Thyroid gland (tissue), 4 donors: ENCODE data around the gene NELL2. TPM values are rescaled to one million over a fixed set of nuclear protein-coding genes. Genes with fewer than 3 reads are reported as not detected.

Experiments used
- DNase-seq, 2 donors: peaks; one replicate each; pipeline ENCODE4 v3.0.0-alpha.2; 2019
- H3K27ac ChIP-seq, 3 donors: fragments of 200-600 bp; sonication (generic); 1 replicate in 2 of 3; 2 replicates in 1 of 3; pipeline ENCODE4 v1.5.1; 2016 to 2019; ENCODE audit warnings: mild to moderate bottlenecking in 1 of 3, moderate library complexity in 1 of 3
- H3K27me3 ChIP-seq: fragments of 200-600 bp; sonication (generic); one replicate; pipeline ENCODE4 v1.5.1; 2019
- H3K36me3 ChIP-seq, 2 donors: fragments of 200-600 bp; sonication (generic); one replicate each; pipeline ENCODE4 v1.5.1; 2016 to 2019
- H3K4me1 ChIP-seq, 2 donors: fragments of 200-600 bp; sonication (generic); one replicate each; pipeline ENCODE4 v1.5.1; 2017 to 2019
- H3K4me3 ChIP-seq, 3 donors: fragments of 200-600 bp; sonication (generic); replicated peaks in 1 of 3; 1 replicate in 2 of 3; 2 replicates in 1 of 3; pipeline ENCODE4 v1.5.1; 2016; ENCODE audit warnings: mild to moderate bottlenecking in 1 of 3
- H3K9me3 ChIP-seq: fragments of 200-600 bp; sonication (generic); one replicate; pipeline ENCODE4 v1.5.1; 2017
- CTCF ChIP-seq, 6 experiments: fragments of 200-600 bp in 3 of 6; fragments of 450-650 bp in 3 of 6; sonication (generic) in 3 of 6; IDR thresholded peaks; one replicate each; pipeline ENCODE4 v1.5.1; 2016 to 2019; ENCODE audit warnings: antibody characterized with exemption in 6 of 6, mild to moderate bottlenecking in 2 of 6, inconsistent platforms in 1 of 6, moderate library complexity in 1 of 6
- POLR2A ChIP-seq, 2 donors: fragments of 450-650 bp; IDR thresholded peaks; one replicate each; pipeline ENCODE4 v1.6.1; 2017; ENCODE audit warnings: antibody characterized with exemption in 2 of 2, mild to moderate bottlenecking in 2 of 2, moderate library complexity in 1 of 2
- WGBS, 2 donors: methylation state at CpG; one replicate each; pipeline ENCODE4 v1.1.5; 2017; 5-methylcytosine and 5-hydroxymethylcytosine counted together
- intact Hi-C: fragments of 100-400 bp; cut with DNase I; formaldehyde crosslinking; loops from one replicate; pipeline ENCODE4 v1.15.1; 2023
- total RNA-seq, 4 donors: library from RNA; depleted of rRNA; stranded (reverse); fragments of >200 nt; gene quantifications; one replicate each; pipeline ENCODE4 v1.2.3, GENCODE V29; 2016

The NELL2 gene
- total RNA-seq, 4 donors from 2014 or later = 22.2 to 32.0 (median 26.5) TPM

DNA sequence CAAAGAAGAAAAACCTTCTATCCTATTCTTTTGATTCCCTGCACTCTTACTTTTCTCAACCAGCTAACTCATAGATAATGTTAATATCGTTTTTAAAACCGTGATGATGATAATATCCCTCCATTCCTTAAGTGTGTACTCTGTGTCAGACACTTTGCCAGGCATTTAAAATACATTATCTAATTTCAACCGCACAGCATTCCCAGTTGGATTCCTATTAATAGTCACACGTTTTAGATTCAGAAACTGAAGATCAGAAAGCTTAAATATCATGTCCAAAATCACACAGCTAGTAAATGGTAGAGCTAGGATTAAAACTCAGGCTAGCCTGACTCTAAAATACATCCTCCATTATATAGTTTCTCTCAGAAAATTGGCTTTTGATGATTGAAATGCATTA, 366.0 kb downstream of the NELL2 start:
- Histone ChIP-seq H3K36me3 (no peaks in the 10 kb centered on the region), H3K27ac (peak overlapping the region in 1 of 3 donors; percentile 41), H3K4me1 (peaks cover 23 to 25% of the 10 kb centered on the region in 2 donors), H3K9me3 (no peaks in the 10 kb centered on the region), H3K27me3 (no peaks in the 10 kb centered on the region), H3K4me3 (no peak overlapping the region)
- no peak for DNase-seq
- intact Hi-C loops = no loop called here
- 77 to 79% methylated on average over 4 of the region's 4 CpGs for WGBS, 2 donors
- TF ChIP-seq POLR2A (IDR thresholded peaks at IDR 0.05) (no peak), CTCF (IDR thresholded peaks at IDR 0.05) (no peak)

DNA sequence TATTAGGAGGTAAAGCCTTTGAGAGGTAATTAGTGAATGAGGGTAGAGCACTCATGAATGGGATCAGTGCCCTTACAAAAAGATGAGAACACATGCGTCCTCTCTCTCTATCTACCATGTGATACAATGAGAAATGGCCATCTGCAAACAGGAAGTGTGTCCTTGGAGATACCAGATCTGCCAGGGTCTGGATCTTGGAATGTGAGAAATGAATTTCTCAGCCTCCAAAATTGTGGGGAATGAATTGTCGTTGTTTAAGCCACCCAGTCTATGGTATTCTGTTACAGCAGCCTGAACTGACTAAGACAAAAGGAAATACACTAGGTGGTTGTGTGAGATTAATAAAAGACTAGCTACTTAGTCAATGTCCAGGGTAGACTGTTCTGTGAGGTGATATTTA, 366.6 kb downstream of the NELL2 start:
- peaks cover 23 to 25% of the 10 kb centered on the region in 2 donors for H3K4me1 ChIP-seq
- intact Hi-C loops = no loop called here
- no peaks in the 10 kb centered on the region for H3K36me3 ChIP-seq
- H3K9me3 ChIP-seq = no peaks in the 10 kb centered on the region
- 56 to 77% methylated on average over 2 of the region's 2 CpGs for WGBS, 2 donors
- H3K27ac ChIP-seq = no peak overlapping the region
- no peak for DNase-seq
- no peak for TF ChIP-seq CTCF (IDR thresholded peaks at IDR 0.05)
- H3K4me3 ChIP-seq = no peak overlapping the region
- H3K27me3 ChIP-seq = no peaks in the 10 kb centered on the region

DNA sequence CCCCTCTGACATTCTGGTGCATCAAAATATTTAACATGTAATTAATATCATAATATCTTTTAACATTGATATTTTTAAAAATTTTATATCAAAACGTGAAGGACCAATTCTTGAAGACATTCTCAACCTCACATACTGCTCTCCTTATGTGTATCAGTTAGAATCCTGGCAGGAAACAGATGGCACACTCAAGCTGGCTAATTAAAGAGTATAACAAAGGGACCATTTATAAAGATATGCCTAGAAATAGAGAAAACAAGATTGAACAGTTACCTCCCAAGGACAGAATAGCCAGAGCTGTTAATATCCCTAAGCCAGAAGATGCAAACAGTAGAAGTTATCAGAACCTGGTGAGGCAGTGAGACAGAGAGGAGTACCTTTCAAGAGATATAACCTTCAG, 368.7 kb downstream of the NELL2 start:
- Histone ChIP-seq H3K36me3 (no peaks in the 10 kb centered on the region), H3K4me3 (no peak overlapping the region), H3K9me3 (no peaks in the 10 kb centered on the region), H3K4me1 (peaks cover 23 to 25% of the 10 kb centered on the region in 2 donors), H3K27ac (no peak overlapping the region), H3K27me3 (no peaks in the 10 kb centered on the region)
- TF ChIP-seq CTCF (IDR thresholded peaks at IDR 0.05) (no peak), POLR2A (IDR thresholded peaks at IDR 0.05) (no peak)
- intact Hi-C loops = no loop called here
- DNase-seq = no peak
- 65 to 68% methylated on average over 1 of the region's 1 CpG for WGBS, 2 donors

DNA sequence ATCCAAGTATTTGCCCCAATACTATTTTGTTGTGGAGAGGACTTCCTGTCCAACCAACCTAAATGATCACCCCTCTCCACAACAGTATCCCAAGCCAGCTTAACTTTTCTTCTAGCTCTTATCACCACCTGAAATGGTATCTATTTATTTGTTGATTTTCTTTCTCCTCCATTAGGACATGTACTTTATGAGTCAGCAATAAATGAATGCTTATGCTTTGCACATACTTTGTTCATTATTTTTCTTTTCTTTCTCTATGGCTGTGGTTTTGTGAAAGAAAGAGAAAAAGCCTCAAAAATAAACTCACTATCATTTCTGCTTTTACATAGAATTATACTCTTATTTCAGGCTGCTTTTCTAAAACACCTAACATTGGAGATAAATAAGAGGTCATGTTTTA, 371.3 kb downstream of the NELL2 start:
- H3K9me3 ChIP-seq = no peaks in the 10 kb centered on the region
- DNase-seq = no peak
- intact Hi-C loops = no loop called here
- H3K27ac ChIP-seq = no peak overlapping the region
- H3K36me3 ChIP-seq = no peaks in the 10 kb centered on the region
- TF ChIP-seq CTCF (IDR thresholded peaks at IDR 0.05) (no peak), POLR2A (IDR thresholded peaks at IDR 0.05) (no peak)
- no peaks in the 10 kb centered on the region for H3K27me3 ChIP-seq
- no peak overlapping the region for H3K4me3 ChIP-seq
- peaks cover 12 to 19% of the 10 kb centered on the region in 2 donors for H3K4me1 ChIP-seq

DNA sequence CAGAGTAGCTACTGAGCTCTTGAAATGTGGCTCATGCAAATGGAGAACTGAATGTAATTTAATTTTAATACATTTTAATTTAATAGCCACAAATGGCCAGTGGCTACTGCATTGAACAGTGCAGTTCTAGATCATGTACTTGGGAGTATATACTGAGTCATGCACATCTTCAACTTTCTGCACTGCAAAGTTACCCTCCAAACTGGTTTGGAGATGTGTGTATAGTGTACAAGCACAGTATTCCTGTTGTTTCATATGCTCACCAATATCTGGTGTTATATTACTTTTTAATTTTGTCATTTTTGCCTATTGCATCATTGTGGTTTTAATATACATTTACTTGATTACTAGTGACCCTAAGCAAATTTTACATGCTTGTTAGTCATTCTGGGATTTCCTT, 372.8 kb downstream of the NELL2 start:
- intact Hi-C loops = no loop called here
- Histone ChIP-seq H3K4me1 (peaks cover under 1 to 4% of the 10 kb centered on the region in 2 donors), H3K9me3 (no peaks in the 10 kb centered on the region), H3K4me3 (no peak overlapping the region), H3K27ac (no peak overlapping the region), H3K36me3 (no peaks in the 10 kb centered on the region), H3K27me3 (no peaks in the 10 kb centered on the region)
- DNase-seq = no peak
- TF ChIP-seq CTCF (IDR thresholded peaks at IDR 0.05) (no peak), POLR2A (IDR thresholded peaks at IDR 0.05) (no peak)
